A673 (cell line): Measurements from ENCODE around the gene SLC52A3. TPM values are rescaled to one million over a fixed set of nuclear protein-coding genes. Genes with fewer than 3 reads are reported as not detected.

Experiments used
- BruUV-seq: library from RNA; stranded (reverse); fragments of 400-500 nt; replicated peaks from 2 replicates; lab custom pipeline; 2021; lab: Mats Ljungman, UMichigan
- CTCF ChIA-PET: fragments of 300-600 bp; sonication (Branson Sonifier 250); formaldehyde crosslinking; loops from one replicate; lab custom pipeline; 2022; ENCODE audit warnings: antibody characterized with exemption; lab: Charles Lee
- POLR2A ChIA-PET: fragments of 300-600 bp; sonication (Branson Sonifier 250); formaldehyde crosslinking; loops from one replicate; lab custom pipeline; 2022; ENCODE audit warnings: antibody characterized with exemption; ENCODE audit not compliant: low non-redundant PET; lab: Charles Lee
- DNase-seq: peaks from one replicate; pipeline ENCODE4 v3.0.0-alpha.2; 2015; ENCODE audit warnings: low spot score
- H3K27ac ChIP-seq: fragments of 200-600 bp; sonication (generic); 2 replicates; pipeline ENCODE4 v1.5.1; 2016; ENCODE audit warnings: mixed run types, low read depth, mild to moderate bottlenecking, mixed read lengths, antibody characterized with exemption, low read length; ENCODE audit not compliant: poor library complexity, severe bottlenecking
- H3K27me3 ChIP-seq: fragments of 200-600 bp; sonication (generic); replicated peaks from 2 replicates; pipeline ENCODE4 v1.6.1; 2017; ENCODE audit warnings: mixed run types, low read depth, mild to moderate bottlenecking, mixed read lengths, antibody characterized with exemption, low read length; ENCODE audit not compliant: insufficient read depth, poor library complexity
- H3K36me3 ChIP-seq: fragments of 200-600 bp; sonication (generic); 2 replicates; pipeline ENCODE4 v1.6.1; 2016; ENCODE audit warnings: mixed run types, mild to moderate bottlenecking, mixed read lengths, antibody characterized with exemption, low read length; ENCODE audit not compliant: insufficient read depth, poor library complexity, severe bottlenecking
- H3K4me1 ChIP-seq: fragments of 200-600 bp; sonication (generic); 2 replicates; pipeline ENCODE4 v1.6.1; 2017; ENCODE audit warnings: mixed run types, mild to moderate bottlenecking, mixed read lengths, antibody characterized with exemption, low read length; ENCODE audit not compliant: insufficient read depth, poor library complexity, severe bottlenecking
- H3K4me3 ChIP-seq: fragments of 200-600 bp; sonication (generic); 2 replicates; pipeline ENCODE4 v1.5.1; 2016; ENCODE audit warnings: low read depth, mixed run types, mild to moderate bottlenecking, mixed read lengths, low read length; ENCODE audit not compliant: poor library complexity, severe bottlenecking
- H3K9me3 ChIP-seq: fragments of 200-600 bp; sonication (generic); 2 replicates; pipeline ENCODE4 v1.6.1; 2016; ENCODE audit warnings: mixed run types, low read depth, mild to moderate bottlenecking, mixed read lengths, antibody characterized with exemption, low read length; ENCODE audit not compliant: poor library complexity, severe bottlenecking
- CTCF ChIP-seq: fragments of 300-800, 200-600 bp; sonication (generic); conservative IDR thresholded peaks from 2 replicates; pipeline ENCODE4 v1.5.1; 2017; ENCODE audit warnings: low read depth, mild to moderate bottlenecking, antibody characterized with exemption, low read length, moderate library complexity, mixed read lengths
- EZH2 ChIP-seq: fragments of 200-600 bp; sonication (generic); IDR thresholded peaks from 2 replicates; pipeline ENCODE4 v1.6.1; 2017; ENCODE audit warnings: borderline replicate concordance, low read depth, mild to moderate bottlenecking, mixed read lengths, antibody characterized with exemption, low read length; ENCODE audit not compliant: poor library complexity, severe bottlenecking
- intact Hi-C: fragments of 100-400 bp; cut with micrococcal nuclease; formaldehyde crosslinking; loops from one replicate; pipeline ENCODE4 v1.10.0; 2022; ENCODE audit not compliant: unreplicated experiment
- total RNA-seq: library from RNA; stranded (reverse); gene quantifications from 2 replicates; pipeline ENCODE4 v1.2.3, GENCODE V29; 2021

Gene SLC52A3
- total RNA-seq, 1 experiment from 2014 or later: not detected

- Histone ChIP-seq H3K27me3 (peaks cover 7% of the 10 kb centered on the region), H3K27ac (no peak overlapping the region), H3K36me3 (no peaks in the 10 kb centered on the region), H3K4me1 (no peaks in the 10 kb centered on the region), H3K4me3 (no peak overlapping the region), H3K9me3 (no peaks in the 10 kb centered on the region)
- POLR2A ChIA-PET: no interaction called here
- DNase-seq: no peak
- TF ChIP-seq CTCF: no peak
- no peak for TF ChIP-seq EZH2
- CTCF ChIA-PET: no interaction called here
- intact Hi-C loops: no loop called here
- no TSS peak for BruUV-seq
Measured at GRCh38 chr20:722822-723644, 45.3 kb downstream of the SLC52A3 start.

GRCh38 chr20:721876-722275 lies 46.4 kb downstream of the SLC52A3 start:
- no TSS peak for BruUV-seq
- no peak for DNase-seq
- CTCF ChIA-PET: no interaction called here
- POLR2A ChIA-PET: no interaction called here
- no peak overlapping the region for H3K4me3 ChIP-seq
- intact Hi-C loops: no loop called here
- H3K9me3 ChIP-seq: no peaks in the 10 kb centered on the region
- H3K4me1 ChIP-seq: no peaks in the 10 kb centered on the region
- peaks cover 4% of the 10 kb centered on the region for H3K27me3 ChIP-seq
- no peak overlapping the region for H3K27ac ChIP-seq
- H3K36me3 ChIP-seq: no peaks in the 10 kb centered on the region
- TF ChIP-seq CTCF: no peak
- TF ChIP-seq EZH2: no peak

GRCh38 chr20:719816-720215 lies 48.5 kb downstream of the SLC52A3 start:
- no peaks in the 10 kb centered on the region for H3K9me3 ChIP-seq
- POLR2A ChIA-PET: no interaction called here
- H3K36me3 ChIP-seq: no peaks in the 10 kb centered on the region
- peak; percentile 14 for DNase-seq
- CTCF ChIA-PET: no interaction called here
- H3K27ac ChIP-seq: no peak overlapping the region
- H3K4me3 ChIP-seq: no peak overlapping the region
- no peaks in the 10 kb centered on the region for H3K4me1 ChIP-seq
- BruUV-seq: no TSS peak
- peaks cover 9% of the 10 kb centered on the region for H3K27me3 ChIP-seq
- intact Hi-C loops: no loop called here
- TF ChIP-seq CTCF (no peak), EZH2 (no peak)
